GM12878 (cell line): Measurements from ENCODE around the gene PCBP4. TPM values are rescaled to one million over a fixed set of nuclear protein-coding genes. Genes with fewer than 3 reads are reported as not detected.

ENCODE experiments used
- ATAC-seq: fragments of 200-7000 bp; cut with Tn5 transposase; 3 replicates; pipeline ENCODE4 v1.9.1; 2020; ENCODE audit warnings: mild to moderate bottlenecking, moderate library complexity
- BruUV-seq: library from RNA; stranded (reverse); fragments of 400-500 nt; replicated peaks from 2 replicates; lab custom pipeline; 2021; lab: Mats Ljungman, UMichigan
- CTCF ChIA-PET: fragments of 300-600 bp; sonication (Branson Sonifier 250); formaldehyde crosslinking; extraction: SDS; loops from one replicate; lab custom pipeline; 2021; ENCODE audit warnings: inconsistent platforms; lab: Yijun Ruan, JAX
- POLR2A ChIA-PET: fragments of 350-600 bp; formaldehyde crosslinking; extraction: SDS; loops from one replicate; lab custom pipeline; 2021; ENCODE audit warnings: inconsistent platforms; lab: Charles Lee
- RAD21 ChIA-PET: fragments of 300-600 bp; sonication (Branson Sonifier 250); formaldehyde crosslinking; loops from one replicate; lab custom pipeline; 2023; ENCODE audit warnings: antibody characterized with exemption; ENCODE audit not compliant: unreplicated experiment; lab: Charles Lee
- SMC1A ChIA-PET: fragments of 300-600 bp; sonication (Branson Sonifier 250); formaldehyde crosslinking; loops from one replicate; lab custom pipeline; 2023; ENCODE audit not compliant: unreplicated experiment, uncharacterized antibody; lab: Charles Lee
- DNase-seq: peaks from one replicate; pipeline ENCODE4 v3.0.0-alpha.2; 2011; ENCODE audit warnings: low read depth, low spot score
- FAIRE-seq: peaks from 3 replicates; lab custom pipeline; 2011; peaks lifted over from hg19 to GRCh38; lab: Jason Lieb, UNC
- H2AFZ ChIP-seq: 2 replicates; pipeline ENCODE4 v1.6.0; 2011; ENCODE audit warnings: low read depth, low read length, control low read depth; ENCODE audit not compliant: control insufficient read depth
- H3K27ac ChIP-seq: 2 replicates; pipeline ENCODE4 v1.5.1; 2011; ENCODE audit warnings: control low read depth; ENCODE audit not compliant: control insufficient read depth, insufficient read depth
- H3K27me3 ChIP-seq, 2 experiments: replicated peaks in 1 of 2; 2 replicates each; pipeline versions ENCODE4 v1.6.0 to v1.6.1; 2011; ENCODE audit warnings: low read length in 1 of 2; ENCODE audit not compliant: control insufficient read depth in 2 of 2, insufficient read depth in 2 of 2
- H3K36me3 ChIP-seq, 2 experiments: 2 replicates each; pipeline ENCODE4 v1.5.1; 2011; ENCODE audit warnings: low read length in 1 of 2; ENCODE audit not compliant: control insufficient read depth in 2 of 2, insufficient read depth in 2 of 2
- H3K4me1 ChIP-seq: 2 replicates; pipeline ENCODE4 v1.6.1; 2011; ENCODE audit warnings: mild to moderate bottlenecking, low read length, moderate library complexity, mixed read lengths; ENCODE audit not compliant: control insufficient read depth, insufficient read depth
- H3K4me2 ChIP-seq: 2 replicates; pipeline ENCODE4 v1.6.0; 2011; ENCODE audit warnings: control low read depth; ENCODE audit not compliant: control insufficient read depth, insufficient read depth
- H3K4me3 ChIP-seq: fragments of 200-600 bp; sonication (generic); 2 replicates; pipeline ENCODE4 v1.5.1; 2016
- H3K79me2 ChIP-seq: 2 replicates; pipeline ENCODE4 v1.6.0; 2011; ENCODE audit warnings: low read length; ENCODE audit not compliant: control insufficient read depth, insufficient read depth
- H3K9ac ChIP-seq: 2 replicates; pipeline ENCODE4 v1.8.0; 2011; ENCODE audit warnings: low read length, control low read depth, mixed read lengths; ENCODE audit not compliant: control insufficient read depth, insufficient read depth
- H3K9me3 ChIP-seq: replicated peaks from 3 replicates; pipeline ENCODE4 v1.5.1; 2011; ENCODE audit warnings: mild to moderate bottlenecking, low read length; ENCODE audit not compliant: control insufficient read depth, insufficient read depth
- H4K20me1 ChIP-seq: 2 replicates; pipeline ENCODE4 v1.6.0; 2011; ENCODE audit not compliant: control insufficient read depth, insufficient read depth
- ATF3 ChIP-seq: IDR thresholded peaks from 2 replicates; pipeline ENCODE4 v1.6.1; 2011; ENCODE audit warnings: low read depth, mild to moderate bottlenecking, low read length, moderate library complexity, borderline replicate concordance; ENCODE audit errors: extremely low read depth
- CBX5 ChIP-seq: sonication (generic); IDR thresholded peaks from 2 replicates; pipeline ENCODE4 v1.6.1; 2016; ENCODE audit warnings: low read depth, moderate library complexity, mild to moderate bottlenecking, inconsistent platforms
- MYB ChIP-seq: fragments of 150-350 bp; IDR thresholded peaks from 2 replicates; pipeline ENCODE4 v1.6.1; 2014; ENCODE audit warnings: mild to moderate bottlenecking, low read depth, low read length, borderline replicate concordance
- PRDM15 ChIP-seq: fragments of 450-650 bp; formaldehyde crosslinking; IDR thresholded peaks from 2 replicates; pipeline ENCODE4 v1.4.0; 2020; ENCODE audit warnings: mild to moderate bottlenecking, moderate library complexity
- RAD21 ChIP-seq: IDR thresholded peaks from 2 replicates; pipeline ENCODE4 v1.6.1; 2011; ENCODE audit warnings: mild to moderate bottlenecking, low read depth, low read length, moderate library complexity; ENCODE audit not compliant: insufficient read depth
- RAD51 ChIP-seq: fragments of 450-650 bp; IDR thresholded peaks from 2 replicates; pipeline ENCODE4 v1.6.1; 2016; ENCODE audit warnings: moderate library complexity, mild to moderate bottlenecking, inconsistent platforms
- REST ChIP-seq: IDR thresholded peaks from 2 replicates; pipeline ENCODE4 v1.6.1; 2012; ENCODE audit warnings: mild to moderate bottlenecking, low read depth, low read length
- SUPT20H ChIP-seq: IDR thresholded peaks from 2 replicates; pipeline ENCODE4 v1.6.1; 2011; ENCODE audit warnings: low read depth, mild to moderate bottlenecking, low read length, moderate library complexity, borderline replicate concordance; ENCODE audit not compliant: control insufficient read depth
- TCF3 ChIP-seq: IDR thresholded peaks from 2 replicates; pipeline ENCODE4 v1.6.1; 2012; ENCODE audit warnings: low read depth, mild to moderate bottlenecking, low read length, borderline replicate concordance; ENCODE audit not compliant: insufficient read depth
- ZBTB33 ChIP-seq: fragments of 450-650 bp; IDR thresholded peaks from 2 replicates; pipeline ENCODE4 v1.6.1; 2017; ENCODE audit warnings: mild to moderate bottlenecking
- WGBS: methylation state at CpG from one replicate; pipeline ENCODE4 v1.1.6; 2016; ENCODE audit warnings: low lambda C conversion rate; ENCODE audit not compliant: insufficient replicate concordance, insufficient coverage; ENCODE audit errors: missing lambda C conversion rate; 5-methylcytosine and 5-hydroxymethylcytosine counted together
- in situ Hi-C: fragments of 300-500 bp; cut with MboI; formaldehyde crosslinking; loops from 9 replicates; pipeline ENCODE4 v1.14.3; 2018; ENCODE audit warnings: mixed read lengths
- intact Hi-C: fragments of 100-400 bp; cut with micrococcal nuclease; formaldehyde crosslinking; loops from one replicate; pipeline ENCODE4 v1.14.2; 2022; ENCODE audit not compliant: unreplicated experiment
- polyA plus RNA-seq, 11 experiments: library from polyadenylated mRNA; depleted of rRNA in 4 of 11; unstranded in 6 of 11; stranded (reverse) in 5 of 11; fragments of >200 nt; fragmentation: Nextera tagmentation in 4 of 11; fragmentation: Illumina TruSeq in 1 of 11; extraction: Ambion mirVana in 4 of 11; extraction: Trizol in 1 of 11; gene quantifications; 1 replicate in 1 of 11; 2 replicates in 10 of 11; pipeline versions ENCODE4 v1.2.1 to v1.2.3, GENCODE V29; 2011 to 2016; ENCODE audit warnings: inconsistent platforms in 2 of 11, missing spikeins in 2 of 11, low read depth in 1 of 11
- total RNA-seq, 4 experiments: library from RNA; depleted of rRNA in 3 of 4; stranded (reverse); fragments of >200 nt in 3 of 4; fragmentation: Illumina TruSeq in 1 of 4; extraction: Trizol in 1 of 4; gene quantifications; 2 replicates each; pipeline versions ENCODE4 v1.2.1 to v1.2.3, GENCODE V29; 2013 to 2021

The PCBP4 gene
- total and polyA plus RNA-seq, 10 of the 15 experiments (the other 5 are each of a cell fraction or from before 2014, with no cell fraction given) = 0.05 to 14.5 (median 4.2) TPM

GRCh38 chr3:51961602-51962569 lies 5.4 kb downstream of the PCBP4 start (continued):
- TF ChIP-seq REST (no peak), TCF3 (no peak)

- H3K9ac ChIP-seq = no peak overlapping the region
- intact Hi-C loops (no loop called here), in situ Hi-C loops (no loop called here)
- no peak overlapping the region for H3K27ac ChIP-seq
- no TSS peak for BruUV-seq
- H3K79me2 ChIP-seq = no peaks in the 10 kb centered on the region
- ChIA-PET SMC1A (no interaction called here), RAD21 (interaction anchor here (1.2 kb wide), 1 partner anchor 19 kb away, joined by 3 read pairs; the partner anchor contains the start of gene PARP3), POLR2A (no interaction called here), CTCF (interaction anchor here (1.3 kb wide), 1 partner anchor 22 kb away, joined by 4 read pairs; the partner anchor contains the start of gene ACY1)
- H3K4me1 ChIP-seq = no peaks in the 10 kb centered on the region
- no peaks in the 10 kb centered on the region for H3K36me3 ChIP-seq
- no peak overlapping the region for H3K4me2 ChIP-seq
- FAIRE-seq (no peak), ATAC-seq (no peak), DNase-seq (no peak)
- H3K27me3 ChIP-seq = no peaks in the 10 kb centered on the region; a peak in 2 of 4 replicates
- WGBS = 79% methylated on average over 17 of the region's 18 CpGs
- H3K9me3 ChIP-seq = no peaks in the 10 kb centered on the region
- H3K4me3 ChIP-seq = no peak overlapping the region
- H4K20me1 ChIP-seq = no peaks in the 10 kb centered on the region
- no peak overlapping the region for H2AFZ ChIP-seq
- no peak for TF ChIP-seq RAD21
- no peak for TF ChIP-seq RAD51
- no peak for TF ChIP-seq CBX5
- TF ChIP-seq PRDM15 = no peak
- TF ChIP-seq ATF3 = no peak
- TF ChIP-seq SUPT20H = no peak
- no peak for TF ChIP-seq ZBTB33
- TF ChIP-seq MYB = no peak
Observed at GRCh38 chr3:51961011-51961410, 6.2 kb downstream of the PCBP4 start.
